HTERT RPE-1 (cell line): ENCODE results near the gene TTF2.

Experiments used
- in situ Hi-C: fragments of 300-500 bp; cut with MboI; formaldehyde crosslinking; loops from 4 replicates; pipeline ENCODE4 v1.14.3; 2020; ENCODE audit warnings: low sequenced_read_pairs

The TTF2 gene

DNA sequence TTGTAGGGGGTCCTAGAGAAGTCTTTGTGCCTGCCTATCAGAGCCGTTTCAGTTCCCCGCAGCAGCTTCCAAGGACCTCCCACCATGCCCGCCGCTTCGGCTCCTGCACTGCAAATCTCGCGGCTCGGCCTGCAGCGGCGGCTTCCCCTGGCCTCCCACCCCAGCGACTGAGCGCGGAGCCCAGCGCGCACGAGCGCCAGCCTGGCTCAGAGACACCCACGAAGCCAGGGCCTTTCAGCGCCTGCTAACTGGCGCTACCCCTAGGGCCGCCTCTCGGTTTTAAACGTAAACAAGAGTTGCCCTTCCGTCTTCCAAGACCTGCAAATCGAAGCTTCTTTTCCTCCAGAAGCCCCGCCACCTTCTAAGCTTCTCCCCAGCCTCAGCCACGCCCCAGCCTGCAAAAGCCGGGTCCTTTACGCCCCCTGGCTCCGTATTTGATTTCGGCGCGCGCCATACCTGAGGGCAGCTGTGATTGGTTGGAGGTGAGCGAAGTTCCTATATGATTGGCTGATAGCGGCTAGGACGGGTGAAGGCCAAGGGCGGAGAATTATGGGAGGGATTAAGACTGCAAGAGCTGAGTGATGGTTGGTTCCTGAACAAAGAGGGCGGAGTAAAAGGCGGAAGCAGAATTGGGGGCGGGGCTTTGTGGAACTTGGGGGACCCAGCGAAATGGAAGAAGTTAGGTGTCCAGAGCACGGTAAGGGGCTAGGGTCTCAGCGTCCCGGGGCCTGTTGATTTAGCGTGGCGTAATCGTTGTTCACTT lies at the start of gene TTF2:
Gene TTF2, plus strand, starts transcription at position 649 of the 763 bp plus-strand sequence. Its CDS starts 21 bp downstream, at position 670.
- in situ Hi-C loops = no loop called here

DNA sequence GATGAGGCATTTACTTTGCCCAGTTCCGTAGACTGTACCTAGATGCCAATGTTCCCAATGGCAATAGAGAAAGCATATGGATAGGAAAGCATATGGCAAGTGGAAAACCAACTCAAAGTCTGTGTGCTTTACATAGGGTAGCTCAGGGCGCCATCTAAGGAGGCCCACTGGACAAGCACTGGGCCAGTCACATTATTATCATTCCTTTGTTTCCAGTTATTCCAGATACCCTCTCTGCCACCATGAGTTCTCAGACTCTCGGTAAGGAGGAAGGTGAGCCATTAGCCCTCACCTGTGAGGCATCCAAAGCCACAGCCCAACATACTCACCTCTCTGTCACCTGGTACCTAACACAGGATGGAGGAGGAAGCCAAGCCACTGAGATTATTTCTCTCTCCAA lies 48.8 kb upstream of the TTF2 start:
- in situ Hi-C loops = no loop called here

GRCh38 chr1:117013309-117013858 lies 46.7 kb upstream of the TTF2 start:
- in situ Hi-C loops = no loop called here

- in situ Hi-C loops = no loop called here
Measured at GRCh38 chr1:117014209-117014608, 45.9 kb upstream of the TTF2 start.

- in situ Hi-C loops = no loop called here
Measured at GRCh38 chr1:117015724-117016123, 44.4 kb upstream of the TTF2 start.

GRCh38 chr1:117017062-117017461 lies 43.1 kb upstream of the TTF2 start:
- in situ Hi-C loops = no loop called here

DNA sequence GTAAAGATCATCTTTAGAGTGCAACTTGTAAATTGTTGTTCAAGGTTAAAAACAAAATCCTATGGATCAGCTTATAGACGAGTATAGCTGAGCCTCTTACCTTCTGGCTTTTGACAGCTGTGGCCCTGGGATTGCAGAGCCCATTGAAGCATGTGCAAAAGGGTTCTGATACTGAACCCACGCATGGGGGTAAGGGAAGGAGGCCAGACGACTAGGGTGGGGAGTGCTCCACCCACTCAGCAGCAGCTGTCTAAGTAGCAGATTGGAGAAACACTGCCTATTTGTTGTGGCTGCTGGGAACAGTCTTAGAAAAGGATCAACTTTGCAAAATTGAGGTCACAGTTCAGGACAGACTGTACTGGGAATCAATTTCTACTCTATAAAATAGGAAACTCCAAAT lies 42.5 kb upstream of the TTF2 start:
- in situ Hi-C loops = no loop called here

- in situ Hi-C loops = no loop called here
Measured at GRCh38 chr1:117020526-117021156, 39.5 kb upstream of the TTF2 start.

DNA sequence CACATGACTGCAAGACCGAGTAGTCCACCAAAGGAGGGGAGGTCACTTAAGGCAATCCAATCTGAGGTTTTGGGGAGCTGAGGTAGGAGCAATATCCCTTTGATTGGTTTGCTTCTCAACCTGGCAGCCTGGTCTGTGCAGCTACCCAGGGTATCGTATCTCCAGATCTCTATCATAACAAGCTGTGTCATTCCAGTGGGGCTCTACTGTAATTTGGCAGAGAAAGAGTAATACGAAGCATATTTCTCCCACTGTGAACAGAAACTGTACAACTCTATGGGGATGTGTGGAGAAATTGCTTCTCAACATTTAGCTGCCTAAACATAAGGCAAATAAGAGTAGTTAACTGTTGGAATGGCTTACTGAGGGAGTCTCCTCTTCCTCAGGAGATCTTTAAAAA lies 38.0 kb upstream of the TTF2 start:
- in situ Hi-C loops = no loop called here

DNA sequence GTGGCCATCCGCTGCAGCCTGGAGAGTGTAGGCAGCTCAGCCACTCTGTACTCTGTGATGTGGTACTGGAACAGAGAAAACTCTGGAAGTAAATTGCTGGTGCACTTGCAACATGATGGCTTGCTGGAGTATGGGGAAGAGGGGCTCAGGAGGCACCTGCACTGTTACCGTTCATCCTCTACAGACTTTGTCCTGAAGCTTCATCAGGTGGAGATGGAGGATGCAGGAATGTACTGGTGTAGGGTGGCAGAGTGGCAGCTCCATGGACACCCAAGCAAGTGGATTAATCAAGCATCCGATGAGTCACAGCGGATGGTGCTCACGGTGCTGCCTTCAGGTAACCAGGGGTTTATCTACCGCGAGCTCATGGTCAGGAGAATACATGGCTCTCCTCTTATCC lies 34.6 kb upstream of the TTF2 start:
- in situ Hi-C loops = no loop called here

- in situ Hi-C loops = no loop called here
Measured at GRCh38 chr1:117026361-117026760, 33.8 kb upstream of the TTF2 start.

- in situ Hi-C loops = no loop called here
Measured at GRCh38 chr1:117029685-117030084, 30.4 kb upstream of the TTF2 start.

DNA sequence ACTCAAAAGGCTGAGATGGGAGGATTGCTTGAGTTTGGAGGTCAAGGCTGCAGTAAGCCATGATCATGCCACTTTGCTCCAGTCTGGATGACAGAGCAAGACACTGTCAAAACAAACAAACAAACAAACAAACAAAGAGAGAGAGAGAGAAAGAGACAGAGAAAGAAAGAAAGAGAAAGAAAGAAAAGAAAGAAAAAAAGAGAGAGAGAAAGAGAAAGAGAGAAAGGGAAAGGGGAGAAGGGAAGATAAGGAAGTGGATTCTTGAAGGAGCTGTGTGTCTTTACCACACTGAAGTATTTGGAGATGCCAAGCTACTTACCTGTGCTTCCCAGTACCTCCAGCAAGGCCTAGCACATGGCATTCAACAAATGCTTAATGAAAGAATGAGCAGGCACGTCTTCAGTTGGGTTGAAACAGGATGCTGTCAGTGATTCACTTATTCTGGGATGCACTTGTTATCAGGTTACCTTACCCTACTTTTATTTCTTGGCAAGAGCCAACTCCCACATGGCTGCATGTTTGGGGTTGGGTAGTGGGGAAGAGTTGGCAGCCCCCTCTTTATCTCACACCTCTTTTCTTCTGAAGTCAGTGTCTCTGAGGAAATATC lies 29.8 kb upstream of the TTF2 start:
- in situ Hi-C loops = no loop called here

GRCh38 chr1:117032266-117032665 lies 27.9 kb upstream of the TTF2 start:
- in situ Hi-C loops = no loop called here

DNA sequence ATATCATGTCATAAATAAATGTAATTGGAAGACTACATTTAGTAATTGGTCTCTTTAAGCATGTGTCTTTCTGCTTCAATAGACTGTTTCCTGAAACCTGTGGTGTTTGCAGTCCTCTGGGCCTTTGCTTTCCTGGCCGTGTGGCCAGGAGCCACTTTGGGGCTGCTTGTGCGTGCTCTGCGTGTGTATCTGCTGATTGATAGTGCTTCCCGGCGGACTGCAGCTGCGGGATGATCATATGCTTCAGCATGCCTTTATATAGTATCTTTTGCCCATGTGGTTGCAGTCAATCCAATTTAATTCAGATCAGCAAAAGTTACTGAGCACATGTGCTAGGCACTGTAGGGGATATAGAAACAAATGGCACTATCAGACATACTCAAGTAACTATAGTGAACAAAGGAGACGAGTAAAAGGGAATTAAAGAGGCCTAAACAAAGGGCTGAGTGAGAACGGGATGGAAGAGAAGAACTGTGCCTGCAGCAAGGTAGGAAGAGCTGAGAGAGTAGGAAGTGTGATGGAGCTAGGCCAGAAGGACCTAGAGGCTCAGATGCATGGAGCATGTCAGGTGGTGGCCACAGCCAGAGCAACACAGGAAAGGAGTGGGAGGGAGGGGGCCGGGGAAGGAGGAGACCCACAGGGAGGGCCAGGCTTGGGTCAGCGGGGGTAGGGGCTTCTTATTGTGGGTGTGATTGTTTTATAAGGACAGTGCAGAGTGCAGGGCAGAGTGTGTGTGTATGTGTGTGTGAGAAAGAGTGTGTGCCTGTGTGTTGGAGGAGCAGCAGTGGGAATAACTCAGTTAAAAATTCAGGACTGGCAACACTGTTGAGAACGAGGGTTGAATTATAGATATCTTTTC lies 27.2 kb upstream of the TTF2 start:
- in situ Hi-C loops = no loop called here

GRCh38 chr1:117033772-117034171 lies 26.4 kb upstream of the TTF2 start:
- in situ Hi-C loops = no loop called here

DNA sequence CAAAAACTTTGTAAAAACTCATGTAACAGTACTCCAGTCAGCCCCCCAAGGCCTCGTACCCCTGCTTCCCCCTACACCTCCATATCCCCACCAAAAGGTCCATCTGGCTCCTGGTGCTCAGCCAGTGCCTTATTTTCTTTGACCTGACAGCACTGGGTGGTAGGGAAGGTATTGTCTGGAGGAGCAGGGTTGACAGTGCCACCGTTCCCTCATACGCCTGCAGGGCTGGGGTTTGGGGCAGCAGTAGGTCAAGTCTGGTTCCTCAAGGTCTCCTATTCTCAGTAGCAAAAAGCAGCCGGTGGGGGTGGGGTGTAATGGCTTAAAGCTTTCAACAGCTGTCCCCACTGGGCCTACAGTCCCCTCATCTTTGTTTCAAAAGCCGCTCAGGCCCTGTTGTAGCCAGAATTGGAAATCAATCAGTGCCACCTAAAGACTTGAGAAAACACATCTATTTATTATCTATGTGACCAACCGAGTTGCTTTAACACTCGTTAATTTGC lies 25.3 kb upstream of the TTF2 start:
- in situ Hi-C loops = no loop called here

DNA sequence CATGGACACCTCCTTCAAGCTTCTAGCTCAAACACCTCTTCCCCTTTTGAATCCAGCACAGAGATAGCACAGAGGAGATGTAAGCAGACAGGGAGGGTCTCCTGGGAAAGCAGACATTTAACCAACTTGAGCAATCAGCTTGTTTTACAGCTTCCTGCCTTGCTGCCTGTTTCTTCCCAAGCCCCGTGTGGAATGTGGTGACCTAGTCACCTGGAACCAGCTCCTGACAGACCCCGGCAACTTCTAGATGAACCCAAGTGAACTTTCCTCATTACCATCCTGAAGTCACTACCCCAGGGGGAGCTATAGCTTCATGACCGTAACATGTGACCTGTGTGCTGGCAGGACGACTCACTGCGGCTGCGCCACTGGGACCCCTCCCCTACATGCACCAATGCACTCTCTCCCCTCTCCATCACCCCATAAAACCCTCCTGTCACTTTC lies 24.1 kb upstream of the TTF2 start:
- in situ Hi-C loops = no loop called here

DNA sequence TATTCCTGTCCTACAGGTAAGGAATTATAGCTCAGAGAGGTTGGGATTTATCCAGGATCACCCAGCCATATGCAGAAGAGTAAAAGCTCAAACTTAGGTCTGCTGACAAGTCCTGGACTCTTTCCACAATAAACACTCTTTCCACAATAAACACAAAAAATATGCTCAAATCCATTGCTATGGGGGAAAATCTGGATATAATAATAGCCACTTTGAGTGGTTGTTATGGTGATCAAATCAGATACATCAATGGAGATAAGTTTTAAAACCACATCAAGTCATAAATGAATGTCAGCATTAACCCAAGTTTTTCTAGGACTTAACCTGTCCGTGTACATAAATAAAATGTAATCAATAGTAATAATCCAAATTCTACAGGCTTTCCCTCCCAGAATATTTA lies 22.3 kb upstream of the TTF2 start:
- in situ Hi-C loops = no loop called here

GRCh38 chr1:117038236-117038635 lies 21.9 kb upstream of the TTF2 start:
- in situ Hi-C loops = no loop called here

GRCh38 chr1:117044217-117044616 lies 15.9 kb upstream of the TTF2 start:
- in situ Hi-C loops = no loop called here
